ENCODE measurements around the gene KRT7.

DNA sequence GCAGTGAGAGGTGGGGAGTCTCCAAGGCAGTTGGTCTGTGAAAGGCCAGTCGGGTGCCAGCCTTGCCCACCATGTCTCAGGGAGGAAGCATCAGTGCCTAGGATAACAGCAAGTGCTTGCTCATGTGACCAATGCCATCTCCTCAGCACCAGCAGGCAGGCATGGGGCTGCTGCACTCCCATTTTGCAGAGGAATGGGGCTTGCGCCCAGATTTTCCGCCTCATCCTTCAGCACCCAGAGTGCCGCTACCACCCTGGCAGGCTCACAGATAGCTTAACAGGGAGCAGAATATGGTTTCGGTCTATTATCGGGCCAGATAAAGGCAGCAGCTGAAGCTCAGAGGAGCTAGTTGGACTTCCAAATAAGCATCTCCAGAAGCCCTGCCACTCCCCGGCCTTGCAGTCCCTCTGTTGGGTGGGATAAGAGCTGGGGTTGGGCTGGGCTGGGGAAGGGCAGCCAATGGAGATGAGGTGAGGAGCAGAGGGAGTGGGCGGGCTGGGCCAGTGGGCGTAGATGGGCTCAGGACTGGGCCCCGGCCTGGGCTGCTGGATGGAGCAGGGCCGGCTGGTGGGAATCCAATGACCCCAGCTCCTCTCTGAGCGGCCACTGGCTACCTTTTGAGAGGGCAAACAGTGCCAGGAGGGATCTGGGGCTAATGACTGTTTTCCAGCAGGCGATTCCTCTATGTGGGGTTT, 32.8 kb upstream of the KRT7 start:
- no peak for TF ChIP-seq POLR2A (IDR thresholded peaks at IDR 0.05; ENCODE audit: low read depth, low read length)
- TF ChIP-seq POLR2AphosphoS5 (IDR thresholded peaks at IDR 0.05; ENCODE audit: low read depth, low read length), result no peak
- no peak for TF ChIP-seq SPI1 (IDR thresholded peaks at IDR 0.05; ENCODE audit: low read depth, low read length)
